Esophagus squamous epithelium (tissue), 5 donors: ENCODE measurements around the gene ZNF689. TPM values are rescaled to one million over a fixed set of nuclear protein-coding genes. Genes with fewer than 3 reads are reported as not detected.

Experiments
- DNase-seq: peaks from one replicate; lab custom pipeline; 2025; lab: John Stamatoyannopoulos, UW
- H3K27ac ChIP-seq, 4 donors: fragments of 200-600 bp; sonication (generic); one replicate each; pipeline ENCODE4 v1.5.1; 2016 to 2019; ENCODE audit warnings: mild to moderate bottlenecking in 1 of 4
- H3K27me3 ChIP-seq, 4 donors: fragments of 200-600 bp; sonication (generic); 1 replicate in 3 of 4; 2 replicates in 1 of 4; pipeline versions ENCODE4 v1.5.1 to v1.6.0; 2017 to 2021; ENCODE audit warnings: antibody characterized with exemption in 1 of 4
- H3K36me3 ChIP-seq, 3 donors: fragments of 200-600 bp; sonication (generic); one replicate each; pipeline ENCODE4 v1.5.1; 2016 to 2019
- H3K4me1 ChIP-seq, 3 donors: fragments of 200-600 bp; sonication (generic); one replicate each; pipeline ENCODE4 v1.5.1; 2017 to 2019
- H3K4me3 ChIP-seq, 4 donors: fragments of 200-600 bp; sonication (generic); 1 replicate in 3 of 4; 2 replicates in 1 of 4; pipeline ENCODE4 v1.5.1; 2016 to 2019; ENCODE audit warnings: mild to moderate bottlenecking in 2 of 4, moderate library complexity in 1 of 4
- H3K9me3 ChIP-seq, 3 donors: fragments of 200-600 bp; sonication (generic); one replicate each; pipeline ENCODE4 v1.5.1; 2016 to 2019
- CTCF ChIP-seq, 6 experiments: fragments of 450-650 bp in 4 of 6; fragments of 200-600 bp in 2 of 6; sonication (generic) in 2 of 6; IDR thresholded peaks; one replicate each; pipeline ENCODE4 v1.5.1; 2016 to 2019; ENCODE audit warnings: antibody characterized with exemption in 6 of 6, mild to moderate bottlenecking in 4 of 6, moderate library complexity in 4 of 6
- POLR2A ChIP-seq, 4 donors: fragments of 450-650 bp; IDR thresholded peaks; one replicate each; pipeline ENCODE4 v1.6.1; 2017; ENCODE audit warnings: antibody characterized with exemption in 4 of 4, mild to moderate bottlenecking in 4 of 4, moderate library complexity in 3 of 4
- WGBS, 2 donors: methylation state at CpG; one replicate each; pipeline ENCODE4 v1.1.5; 2018; 5-methylcytosine and 5-hydroxymethylcytosine counted together
- intact Hi-C: fragments of 100-400 bp; cut with DNase I; formaldehyde crosslinking; loops from one replicate; pipeline ENCODE4 v1.15.0; 2022
- total RNA-seq, 4 donors: library from RNA; depleted of rRNA; stranded (reverse); fragments of >200 nt; gene quantifications; one replicate each; pipeline ENCODE4 v1.1.0, GENCODE V29; 2016
- donor health status: DM: yes; HTN: yes; CAD: no.

ZNF689 gene
- total RNA-seq, 4 donors from 2014 or later, result 2.0 to 6.7 (median 3.8) TPM

GRCh38 chr16:30565526-30565925 is 44.7 kb downstream of the ZNF689 start:
- intact Hi-C loops, result no loop called here
- Histone ChIP-seq H3K27me3 (no peaks in the 10 kb centered on the region), H3K4me1 (peaks cover 10 to 48% (median 29%) of the 10 kb centered on the region in 3 donors), H3K9me3 (no peaks in the 10 kb centered on the region), H3K36me3 (peaks cover 0 to 6% (median 0%) of the 10 kb centered on the region in 3 donors), H3K4me3 (no peak overlapping the region), H3K27ac (no peak overlapping the region)
- TF ChIP-seq POLR2A (IDR thresholded peaks at IDR 0.05) (no peak), CTCF (IDR thresholded peaks at IDR 0.05) (no peak)
- WGBS, 2 donors, result 64 to 76% methylated on average over 6 to 7 of the region's 7 CpGs
- no peak for DNase-seq

- Histone ChIP-seq H3K4me3 (peak overlapping the region in 3 of 4 donors; percentile 45 to 61 (median 53)), H3K4me1 (peaks cover 9 to 30% (median 12%) of the 10 kb centered on the region in 3 donors), H3K36me3 (no peaks in the 10 kb centered on the region), H3K9me3 (no peaks in the 10 kb centered on the region), H3K27ac (peak overlapping the region in 3 of 4 donors; percentile 34 to 75 (median 67)), H3K27me3 (no peaks in the 10 kb centered on the region)
- WGBS, 2 donors, result 91 to 95% methylated on average over 10 to 14 of the region's 14 CpGs
- no peak for TF ChIP-seq POLR2A (IDR thresholded peaks at IDR 0.05)
- TF ChIP-seq CTCF (IDR thresholded peaks at IDR 0.05), result no peak
- no peak for DNase-seq
- intact Hi-C loops, result no loop called here
Measured at GRCh38 chr16:30562021-30562420, 48.2 kb downstream of the ZNF689 start.

GRCh38 chr16:30561089-30561816 is 48.9 kb downstream of the ZNF689 start:
- intact Hi-C loops, result no loop called here
- Histone ChIP-seq H3K4me1 (peaks cover 16 to 36% (median 17%) of the 10 kb centered on the region in 3 donors), H3K9me3 (no peaks in the 10 kb centered on the region), H3K27ac (peak overlapping the region; percentile 34 to 75 (median 66)), H3K36me3 (peaks cover 0 to 1% (median 0%) of the 10 kb centered on the region in 3 donors), H3K4me3 (peak overlapping the region; percentile 28 to 61 (median 49)), H3K27me3 (no peaks in the 10 kb centered on the region)
- WGBS, 2 donors, result 11 to 43% methylated on average over 6 to 31 of the region's 46 CpGs
- DNase-seq, result no peak
- TF ChIP-seq POLR2A (IDR thresholded peaks at IDR 0.05) (no peak), CTCF (IDR thresholded peaks at IDR 0.05) (no peak)

- TF ChIP-seq POLR2A (IDR thresholded peaks at IDR 0.05) (no peak), CTCF (IDR thresholded peaks at IDR 0.05) (no peak)
- Histone ChIP-seq H3K9me3 (no peaks in the 10 kb centered on the region), H3K36me3 (peaks cover 9 to 17% (median 12%) of the 10 kb centered on the region in 3 donors), H3K4me1 (peaks cover 16 to 47% (median 17%) of the 10 kb centered on the region in 3 donors), H3K27me3 (no peaks in the 10 kb centered on the region), H3K27ac (peak overlapping the region in 1 of 4 donors; percentile 5), H3K4me3 (no peak overlapping the region)
- intact Hi-C loops, result no loop called here
- 90 to 95% methylated on average over 5 to 6 of the region's 6 CpGs for WGBS, 2 donors
- no peak for DNase-seq
Measured at GRCh38 chr16:30559690-30560089, 50.5 kb downstream of the ZNF689 start.

- no peaks in the 10 kb centered on the region for H3K27me3 ChIP-seq
- peaks cover 9 to 25% (median 15%) of the 10 kb centered on the region in 3 donors for H3K36me3 ChIP-seq
- no peak for TF ChIP-seq POLR2A (IDR thresholded peaks at IDR 0.05)
- TF ChIP-seq CTCF (IDR thresholded peaks at IDR 0.05), result no peak
- no peak for DNase-seq
- H3K27ac ChIP-seq, result peak overlapping the region; percentile 49 to 98 (median 96)
- H3K4me1 ChIP-seq, result peaks cover 16 to 48% (median 17%) of the 10 kb centered on the region in 3 donors
- 74 to 90% methylated on average over 15 to 21 of the region's 21 CpGs for WGBS, 2 donors
- no peaks in the 10 kb centered on the region for H3K9me3 ChIP-seq
- intact Hi-C loops, result no loop called here
- H3K4me3 ChIP-seq, result peak overlapping the region; percentile 82 to 96 (median 92)
Measured at GRCh38 chr16:30558789-30559377, 51.3 kb downstream of the ZNF689 start.
